ENCODE measurements around the gene ARPP21.

GRCh38 chr3:35739181-35739809 lies 100.0 kb downstream of the ARPP21 start:
- TF ChIP-seq EZH2 (IDR thresholded peaks at IDR 0.05; ENCODE audit: insufficient read depth, poor library complexity, severe bottlenecking) (no peak), EZH2phosphoT487 (IDR thresholded peaks at IDR 0.05; ENCODE audit: insufficient read depth, low read depth) (no peak)
